Fibroblast of lung (primary cell): ENCODE data around the gene IL1RAPL2. TPM values are rescaled to one million over a fixed set of nuclear protein-coding genes. Genes with fewer than 3 reads are reported as not detected.
A peak's percentile ranks its signal among the peaks of the same experiment; 100 is the strongest.

Experiments
- DNase-seq, 2 donors: peaks; one replicate each; pipeline versions ENCODE4 v3.0.0 to v3.0.0-alpha.2; 2010; ENCODE audit warnings: low read depth in 2 of 2
- H2AFZ ChIP-seq: 2 replicates; pipeline ENCODE4 v1.5.1; 2012; ENCODE audit warnings: low read length, control low read depth, inconsistent platforms
- H3K27ac ChIP-seq: 2 replicates; pipeline ENCODE4 v1.5.1; 2011; ENCODE audit warnings: low read length, control low read depth; ENCODE audit not compliant: insufficient read depth
- H3K27me3 ChIP-seq: 2 replicates; pipeline ENCODE4 v1.5.1; 2011; ENCODE audit warnings: mild to moderate bottlenecking, low read length; ENCODE audit not compliant: control insufficient read depth, insufficient read depth
- H3K36me3 ChIP-seq: 2 replicates; pipeline ENCODE4 v1.5.1; 2011; ENCODE audit warnings: low read length; ENCODE audit not compliant: control insufficient read depth, insufficient read depth
- H3K4me1 ChIP-seq: 2 replicates; pipeline ENCODE4 v1.5.1; 2011; ENCODE audit warnings: low read length; ENCODE audit not compliant: control insufficient read depth, insufficient read depth; ENCODE audit errors: extremely low read depth
- H3K4me2 ChIP-seq: 2 replicates; pipeline ENCODE4 v1.5.1; 2011; ENCODE audit warnings: low read length, control low read depth; ENCODE audit not compliant: insufficient read depth; ENCODE audit errors: extremely low read depth
- H3K4me3 ChIP-seq, 4 experiments: fragments of 200-600 bp in 1 of 4; sonication (generic) in 1 of 4; replicated peaks in 1 of 4; 2 replicates each; pipeline ENCODE4 v1.5.1; 2011 to 2016; ENCODE audit warnings: low read length in 4 of 4, low read depth in 3 of 4, mild to moderate bottlenecking in 3 of 4, control low read depth in 2 of 4, inconsistent platforms in 1 of 4, mixed read lengths in 1 of 4; ENCODE audit not compliant: insufficient read depth in 1 of 4; ENCODE audit errors: control extremely low read depth in 1 of 4
- H3K79me2 ChIP-seq: 2 replicates; pipeline ENCODE4 v1.5.1; 2012; ENCODE audit warnings: mild to moderate bottlenecking, low read length, inconsistent platforms; ENCODE audit not compliant: control insufficient read depth, insufficient read depth
- H3K9ac ChIP-seq: 2 replicates; pipeline ENCODE4 v1.5.1; 2011; ENCODE audit warnings: mild to moderate bottlenecking, low read length, control low read depth; ENCODE audit not compliant: insufficient read depth
- H3K9me3 ChIP-seq: 2 replicates; pipeline ENCODE4 v1.5.1; 2012; ENCODE audit warnings: low read depth, low read length; ENCODE audit not compliant: control insufficient read depth, insufficient read depth
- H4K20me1 ChIP-seq: 2 replicates; pipeline ENCODE4 v1.5.1; 2011; ENCODE audit warnings: low read length; ENCODE audit not compliant: control insufficient read depth, insufficient read depth; ENCODE audit errors: extremely low read depth
- CTCF ChIP-seq, 2 donors: IDR thresholded peaks in 1 of 2; conservative IDR thresholded peaks in 1 of 2; 1 replicate in 1 of 2; 2 replicates in 1 of 2; pipeline ENCODE4 v1.5.1; 2011 to 2012; ENCODE audit warnings: low read length in 2 of 2, control low read depth in 1 of 2, inconsistent platforms in 1 of 2, low read depth in 1 of 2, mild to moderate bottlenecking in 1 of 2
- EZH2 ChIP-seq: IDR thresholded peaks from 2 replicates; pipeline ENCODE4 v1.5.1; 2012; ENCODE audit warnings: low read length, control low read depth, mild to moderate bottlenecking; ENCODE audit errors: missing control alignments
- polyA plus RNA-seq, 2 donors: library from polyadenylated mRNA; depleted of rRNA in 1 of 2; stranded (reverse) in 1 of 2; unstranded in 1 of 2; fragments of >200 nt; gene quantifications; 2 replicates each; pipeline ENCODE4 v1.2.1, GENCODE V29; 2011 to 2012; ENCODE audit warnings: missing spikeins in 1 of 2
- total RNA-seq: library from RNA; depleted of rRNA; stranded (reverse); fragments of >200 nt; gene quantifications from 2 replicates; pipeline ENCODE4 v1.2.1, GENCODE V29; 2014

The IL1RAPL2 gene
- total and polyA plus RNA-seq, 2 donors (not counting 1 experiment from before 2014, with no cell fraction given): 0.22 TPM; not detected in 1

- Histone ChIP-seq H3K27ac (no peak overlapping the region), H2AFZ (no peak overlapping the region), H3K9me3 (no peaks in the 10 kb centered on the region), H3K9ac (no peak overlapping the region), H4K20me1 (no peaks in the 10 kb centered on the region), H3K27me3 (no peaks in the 10 kb centered on the region), H3K4me1 (no peaks in the 10 kb centered on the region), H3K4me3 (no peak overlapping the region), H3K79me2 (no peaks in the 10 kb centered on the region), H3K4me2 (no peak overlapping the region), H3K36me3 (no peaks in the 10 kb centered on the region)
- TF ChIP-seq EZH2: no peak
- no peak for DNase-seq
Measured at GRCh38 chrX:105650986-105651385, 1085.0 kb downstream of the IL1RAPL2 start.

GRCh38 chrX:105653891-105654290 is 1087.9 kb downstream of the IL1RAPL2 start:
- Histone ChIP-seq H3K79me2 (no peaks in the 10 kb centered on the region), H3K4me2 (no peak overlapping the region), H3K4me1 (no peaks in the 10 kb centered on the region), H3K9ac (no peak overlapping the region), H4K20me1 (no peaks in the 10 kb centered on the region), H3K9me3 (no peaks in the 10 kb centered on the region), H2AFZ (no peak overlapping the region), H3K27ac (no peak overlapping the region), H3K4me3 (no peak overlapping the region), H3K36me3 (no peaks in the 10 kb centered on the region), H3K27me3 (no peaks in the 10 kb centered on the region)
- DNase-seq: peak; percentile 42 to 54
- TF ChIP-seq CTCF (conservative IDR thresholded peaks at IDR 0.05 in 1 of 2, IDR thresholded peaks at IDR 0.05 in 1 of 2; ENCODE audit: low read depth in 1 of 2, low read length in 2 of 2) (no peak), EZH2 (no peak)

- H3K36me3 ChIP-seq: no peaks in the 10 kb centered on the region
- no peak overlapping the region for H3K9ac ChIP-seq
- H4K20me1 ChIP-seq: no peaks in the 10 kb centered on the region
- peak; percentile 11 to 70 for DNase-seq
- no peak overlapping the region for H3K4me3 ChIP-seq
- no peak overlapping the region for H3K4me2 ChIP-seq
- no peaks in the 10 kb centered on the region for H3K9me3 ChIP-seq
- no peaks in the 10 kb centered on the region for H3K79me2 ChIP-seq
- no peak overlapping the region for H3K27ac ChIP-seq
- H2AFZ ChIP-seq: no peak overlapping the region
- TF ChIP-seq EZH2: no peak
- TF ChIP-seq CTCF (conservative IDR thresholded peaks at IDR 0.05 in 1 of 2, IDR thresholded peaks at IDR 0.05 in 1 of 2; ENCODE audit: low read depth in 1 of 2, low read length in 2 of 2): no peak
- no peaks in the 10 kb centered on the region for H3K27me3 ChIP-seq
- no peaks in the 10 kb centered on the region for H3K4me1 ChIP-seq
Measured at GRCh38 chrX:105658136-105658535, 1092.1 kb downstream of the IL1RAPL2 start.
